ENCODE data around the gene KLF13. TPM values are rescaled to one million over a fixed set of nuclear protein-coding genes. Genes with fewer than 3 reads are reported as not detected.

Gene KLF13
- total RNA-seq, 1 experiment from 2014 or later = 60.1 TPM

- Histone ChIP-seq H3K9me3 (ENCODE audit: control insufficient read depth in 1 of 2, insufficient read depth in 1 of 2, low read depth in 1 of 2, low read length in 2 of 2) (peaks cover 0 to 2% of the 10 kb centered on the region in 2 experiments; a peak in 1 of 4 replicates), H4K20me1 (ENCODE audit: insufficient read depth) (no peaks in the 10 kb centered on the region), H2AFZ (ENCODE audit: low read depth, low read length, poor library complexity, severe bottlenecking) (no peak overlapping the region), H3K27ac (ENCODE audit: low read depth, low read length) (no peak overlapping the region), H3K9ac (ENCODE audit: low read length) (no peak overlapping the region), H3K36me3 (ENCODE audit: control insufficient read depth in 1 of 2, insufficient read depth in 2 of 2, low read length in 2 of 2) (no peaks in the 10 kb centered on the region), H3K79me2 (ENCODE audit: insufficient read depth, low read length) (no peaks in the 10 kb centered on the region), H3K4me3 (replicated peaks in 1 of 2; ENCODE audit: low read depth in 1 of 2, low read length in 2 of 2) (no peak overlapping the region), H3K9me2 (ENCODE audit: insufficient read depth) (no peaks in the 10 kb centered on the region), H3K4me2 (ENCODE audit: low read length) (no peak overlapping the region), H3K4me1 (ENCODE audit: control insufficient read depth in 1 of 2, insufficient read depth in 2 of 2, low read length in 2 of 2) (no peaks in the 10 kb centered on the region), H3K27me3 (ENCODE audit: insufficient read depth, low read length) (no peaks in the 10 kb centered on the region)
- no TSS peak for BruUV-seq (replicated peaks)
- RAD21 ChIA-PET (ENCODE audit: low non-redundant PET in 1 of 2, low total read pairs in 2 of 2, uncharacterized antibody in 2 of 2, unreplicated experiment in 2 of 2) = no interaction called here
- ATAC-seq = no peak
- CTCF ChIA-PET = no interaction called here
- POLR2A ChIA-PET = no interaction called here
- intact Hi-C loops (cut with micrococcal nuclease) = no loop called here
- no peak for DNase-seq (ENCODE audit: low read depth, low spot score)
- no peak for TF ChIP-seq CBX3 (IDR thresholded peaks at IDR 0.05; ENCODE audit: low read depth)
- TF ChIP-seq TCF7L2 (IDR thresholded peaks at IDR 0.05; ENCODE audit: borderline replicate concordance, extremely low read depth, insufficient read depth, insufficient read length) = no peak
- TF ChIP-seq, protein P1, sequence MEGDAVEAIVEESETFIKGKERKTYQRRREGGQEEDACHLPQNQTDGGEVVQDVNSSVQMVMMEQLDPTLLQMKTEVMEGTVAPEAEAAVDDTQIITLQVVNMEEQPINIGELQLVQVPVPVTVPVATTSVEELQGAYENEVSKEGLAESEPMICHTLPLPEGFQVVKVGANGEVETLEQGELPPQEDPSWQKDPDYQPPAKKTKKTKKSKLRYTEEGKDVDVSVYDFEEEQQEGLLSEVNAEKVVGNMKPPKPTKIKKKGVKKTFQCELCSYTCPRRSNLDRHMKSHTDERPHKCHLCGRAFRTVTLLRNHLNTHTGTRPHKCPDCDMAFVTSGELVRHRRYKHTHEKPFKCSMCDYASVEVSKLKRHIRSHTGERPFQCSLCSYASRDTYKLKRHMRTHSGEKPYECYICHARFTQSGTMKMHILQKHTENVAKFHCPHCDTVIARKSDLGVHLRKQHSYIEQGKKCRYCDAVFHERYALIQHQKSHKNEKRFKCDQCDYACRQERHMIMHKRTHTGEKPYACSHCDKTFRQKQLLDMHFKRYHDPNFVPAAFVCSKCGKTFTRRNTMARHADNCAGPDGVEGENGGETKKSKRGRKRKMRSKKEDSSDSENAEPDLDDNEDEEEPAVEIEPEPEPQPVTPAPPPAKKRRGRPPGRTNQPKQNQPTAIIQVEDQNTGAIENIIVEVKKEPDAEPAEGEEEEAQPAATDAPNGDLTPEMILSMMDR (IDR thresholded peaks at IDR 0.05 in 2 of 3, conservative IDR thresholded peaks at IDR 0.05 in 1 of 3; ENCODE audit: borderline replicate concordance in 1 of 3, insufficient read depth in 1 of 3, low read depth in 2 of 3, low read length in 2 of 3) = no peak
- no peak for TF ChIP-seq SP1 (IDR thresholded peaks at IDR 0.05; ENCODE audit: low read depth)
Observed at GRCh38 chr15:31316135-31316795, 10.4 kb upstream of the KLF13 start.

- RAD21 ChIA-PET (ENCODE audit: low non-redundant PET in 1 of 2, low total read pairs in 2 of 2, uncharacterized antibody in 2 of 2, unreplicated experiment in 2 of 2) = no interaction called here
- TF ChIP-seq TCF7L2 (IDR thresholded peaks at IDR 0.05; ENCODE audit: borderline replicate concordance, extremely low read depth, insufficient read depth, insufficient read length) (no peak), CBX3 (IDR thresholded peaks at IDR 0.05; ENCODE audit: low read depth) (no peak), SIN3A (IDR thresholded peaks at IDR 0.05; ENCODE audit: low read depth) (no peak), RAD21 (IDR thresholded peaks at IDR 0.05; ENCODE audit: low read depth) (no peak), SRF (IDR thresholded peaks at IDR 0.05; ENCODE audit: low read depth) (no peak), SP1 (IDR thresholded peaks at IDR 0.05; ENCODE audit: low read depth) (no peak), EZH2phosphoT487 (IDR thresholded peaks at IDR 0.05; ENCODE audit: borderline replicate concordance) (no peak), ZBTB33 (IDR thresholded peaks at IDR 0.05; ENCODE audit: extremely low read depth, insufficient replicate concordance, low read length) (no peak), EZH2 (IDR thresholded peaks at IDR 0.05) (no peak), EGR1 (IDR thresholded peaks at IDR 0.05; ENCODE audit: low read depth) (no peak)
- TF ChIP-seq, protein P2, sequence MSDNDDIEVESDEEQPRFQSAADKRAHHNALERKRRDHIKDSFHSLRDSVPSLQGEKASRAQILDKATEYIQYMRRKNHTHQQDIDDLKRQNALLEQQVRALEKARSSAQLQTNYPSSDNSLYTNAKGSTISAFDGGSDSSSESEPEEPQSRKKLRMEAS (IDR thresholded peaks at IDR 0.05) = no peak
Observed at GRCh38 chr15:31317017-31317416, 9.6 kb upstream of the KLF13 start.

More at GRCh38 chr15:31317017-31317416, 9.6 kb upstream of the KLF13 start:
- ChIA-PET POLR2A (no interaction called here), CTCF (no interaction called here)
- H3K4me3 ChIP-seq (replicated peaks in 1 of 2; ENCODE audit: low read depth in 1 of 2, low read length in 2 of 2) = no peak overlapping the region
- BruUV-seq (replicated peaks) = no TSS peak
- ATAC-seq (no peak), DNase-seq (ENCODE audit: low read depth, low spot score) (no peak)
- no peaks in the 10 kb centered on the region for H3K4me1 ChIP-seq (ENCODE audit: control insufficient read depth in 1 of 2, insufficient read depth in 2 of 2, low read length in 2 of 2)
- no peak overlapping the region for H3K9ac ChIP-seq (ENCODE audit: low read length)
- peaks cover 0 to 2% of the 10 kb centered on the region in 2 experiments; a peak in 1 of 4 replicates for H3K9me3 ChIP-seq (ENCODE audit: control insufficient read depth in 1 of 2, insufficient read depth in 1 of 2, low read depth in 1 of 2, low read length in 2 of 2)
- H3K9me2 ChIP-seq (ENCODE audit: insufficient read depth) = no peaks in the 10 kb centered on the region
- H2AFZ ChIP-seq (ENCODE audit: low read depth, low read length, poor library complexity, severe bottlenecking) = no peak overlapping the region
- intact Hi-C loops (cut with micrococcal nuclease) = no loop called here
- H4K20me1 ChIP-seq (ENCODE audit: insufficient read depth) = no peaks in the 10 kb centered on the region
- H3K27me3 ChIP-seq (ENCODE audit: insufficient read depth, low read length) = no peaks in the 10 kb centered on the region
- H3K36me3 ChIP-seq (ENCODE audit: control insufficient read depth in 1 of 2, insufficient read depth in 2 of 2, low read length in 2 of 2) = no peaks in the 10 kb centered on the region
- H3K79me2 ChIP-seq (ENCODE audit: insufficient read depth, low read length) = no peaks in the 10 kb centered on the region
- H3K27ac ChIP-seq (ENCODE audit: low read depth, low read length) = no peak overlapping the region
- no peak overlapping the region for H3K4me2 ChIP-seq (ENCODE audit: low read length)

All from HCT116 (cell line).